Fibroblast of pulmonary artery (primary cell): ENCODE results near the gene CLIC4.

Source experiments
- DNase-seq: peaks from one replicate; pipeline ENCODE4 v3.0.0-alpha.2; 2010; ENCODE audit warnings: low read depth
- H3K4me3 ChIP-seq: replicated peaks from 2 replicates; pipeline ENCODE4 v1.5.1; 2011; ENCODE audit warnings: low read depth, mild to moderate bottlenecking, control low read depth, low read length, moderate library complexity
- TF ChIP-seq, protein P1 (sequence below): IDR thresholded peaks from 2 replicates; pipeline ENCODE4 v1.5.1; 2011; ENCODE audit warnings: mild to moderate bottlenecking, control low read depth, low read length, inconsistent platforms; ENCODE audit errors: missing control alignments

CLIC4 gene

DNA sequence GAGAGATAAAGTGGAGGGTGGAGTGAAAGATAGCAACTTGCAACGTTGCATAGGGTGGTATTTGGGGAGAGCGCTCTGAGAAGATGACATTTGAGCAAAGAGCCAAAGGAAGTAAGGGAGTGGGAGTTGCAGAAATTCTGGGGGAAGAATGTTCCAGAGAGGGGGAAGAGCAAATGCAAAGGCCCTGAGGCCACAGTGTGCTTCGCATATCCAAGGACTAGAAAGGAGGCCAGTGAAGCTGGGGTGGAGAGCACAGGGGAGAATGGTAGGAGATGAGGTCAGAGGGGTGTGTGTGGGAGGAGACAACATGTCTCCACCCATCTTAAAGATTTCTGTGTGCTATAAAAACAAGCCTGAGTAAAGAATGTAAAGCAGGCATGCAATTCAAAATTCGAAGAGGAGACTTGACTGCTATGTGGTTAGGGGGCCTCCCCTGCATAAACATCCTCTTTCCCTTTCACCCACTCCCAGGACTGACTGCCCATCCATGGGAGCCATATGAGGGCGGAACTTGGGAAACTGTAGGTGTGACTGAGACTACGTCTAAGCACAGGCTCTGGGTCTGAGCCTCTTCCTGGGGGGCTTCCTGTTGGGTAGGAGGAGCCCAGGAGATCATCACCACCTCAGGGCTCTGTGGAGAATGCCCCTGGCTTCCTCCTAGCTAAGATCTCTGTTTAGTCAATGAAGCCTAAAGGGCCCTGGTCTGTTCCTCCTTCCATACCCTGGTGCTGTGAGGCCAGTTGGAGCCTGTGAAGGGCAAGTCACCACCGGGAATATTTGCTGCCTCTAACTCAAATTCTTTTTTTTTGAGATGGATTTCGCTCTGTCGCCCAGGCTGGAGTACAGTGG, 2.9 kb upstream of the CLIC4 start:
- DNase-seq = peak; percentile 69
- TF ChIP-seq, protein P1, sequence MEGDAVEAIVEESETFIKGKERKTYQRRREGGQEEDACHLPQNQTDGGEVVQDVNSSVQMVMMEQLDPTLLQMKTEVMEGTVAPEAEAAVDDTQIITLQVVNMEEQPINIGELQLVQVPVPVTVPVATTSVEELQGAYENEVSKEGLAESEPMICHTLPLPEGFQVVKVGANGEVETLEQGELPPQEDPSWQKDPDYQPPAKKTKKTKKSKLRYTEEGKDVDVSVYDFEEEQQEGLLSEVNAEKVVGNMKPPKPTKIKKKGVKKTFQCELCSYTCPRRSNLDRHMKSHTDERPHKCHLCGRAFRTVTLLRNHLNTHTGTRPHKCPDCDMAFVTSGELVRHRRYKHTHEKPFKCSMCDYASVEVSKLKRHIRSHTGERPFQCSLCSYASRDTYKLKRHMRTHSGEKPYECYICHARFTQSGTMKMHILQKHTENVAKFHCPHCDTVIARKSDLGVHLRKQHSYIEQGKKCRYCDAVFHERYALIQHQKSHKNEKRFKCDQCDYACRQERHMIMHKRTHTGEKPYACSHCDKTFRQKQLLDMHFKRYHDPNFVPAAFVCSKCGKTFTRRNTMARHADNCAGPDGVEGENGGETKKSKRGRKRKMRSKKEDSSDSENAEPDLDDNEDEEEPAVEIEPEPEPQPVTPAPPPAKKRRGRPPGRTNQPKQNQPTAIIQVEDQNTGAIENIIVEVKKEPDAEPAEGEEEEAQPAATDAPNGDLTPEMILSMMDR = no peak

DNA sequence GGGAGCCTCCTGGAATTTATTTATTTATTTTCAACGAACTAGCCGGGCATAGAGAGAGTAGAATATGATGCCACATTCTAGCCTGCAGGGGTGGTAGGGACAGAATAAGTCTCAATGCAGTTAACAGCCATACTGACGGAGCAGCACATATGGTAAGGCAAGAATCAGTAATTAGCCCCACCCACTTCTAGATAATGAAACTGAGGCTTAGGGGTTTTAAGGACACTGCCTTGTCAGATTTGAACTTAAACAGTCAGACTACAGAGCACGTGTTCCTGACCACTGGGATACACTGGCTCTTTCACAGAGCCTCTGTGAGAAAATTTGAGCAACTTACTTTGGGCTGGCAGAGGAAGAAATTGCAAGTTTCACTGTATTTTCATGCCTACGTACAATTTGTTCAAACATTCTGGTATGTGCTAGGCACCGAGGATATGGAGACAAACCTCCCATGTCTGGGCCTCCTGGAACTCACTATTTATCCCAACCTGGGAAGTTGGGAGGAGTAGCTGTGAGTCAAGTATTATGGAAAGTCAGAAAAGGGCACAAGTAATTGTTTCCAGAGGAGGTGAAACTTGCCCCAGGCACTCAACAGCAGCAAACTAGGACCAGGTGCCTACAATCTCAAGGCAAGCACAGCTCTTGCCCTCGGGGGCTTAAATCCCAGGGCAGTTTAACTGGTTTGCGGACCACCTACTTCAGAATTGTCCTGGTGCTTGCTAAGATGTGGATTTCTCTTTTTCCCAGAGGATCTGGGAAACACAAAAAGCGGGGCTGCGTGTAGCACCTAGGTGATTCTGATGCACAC, 1.6 kb upstream of the CLIC4 start:
- H3K4me3 ChIP-seq = no peak overlapping the region
- peak; percentile 64 for DNase-seq
- TF ChIP-seq, protein P1 = no peak

More for the DNA sequence above, 2.9 kb upstream of the CLIC4 start:
- H3K4me3 ChIP-seq = no peak overlapping the region

DNA sequence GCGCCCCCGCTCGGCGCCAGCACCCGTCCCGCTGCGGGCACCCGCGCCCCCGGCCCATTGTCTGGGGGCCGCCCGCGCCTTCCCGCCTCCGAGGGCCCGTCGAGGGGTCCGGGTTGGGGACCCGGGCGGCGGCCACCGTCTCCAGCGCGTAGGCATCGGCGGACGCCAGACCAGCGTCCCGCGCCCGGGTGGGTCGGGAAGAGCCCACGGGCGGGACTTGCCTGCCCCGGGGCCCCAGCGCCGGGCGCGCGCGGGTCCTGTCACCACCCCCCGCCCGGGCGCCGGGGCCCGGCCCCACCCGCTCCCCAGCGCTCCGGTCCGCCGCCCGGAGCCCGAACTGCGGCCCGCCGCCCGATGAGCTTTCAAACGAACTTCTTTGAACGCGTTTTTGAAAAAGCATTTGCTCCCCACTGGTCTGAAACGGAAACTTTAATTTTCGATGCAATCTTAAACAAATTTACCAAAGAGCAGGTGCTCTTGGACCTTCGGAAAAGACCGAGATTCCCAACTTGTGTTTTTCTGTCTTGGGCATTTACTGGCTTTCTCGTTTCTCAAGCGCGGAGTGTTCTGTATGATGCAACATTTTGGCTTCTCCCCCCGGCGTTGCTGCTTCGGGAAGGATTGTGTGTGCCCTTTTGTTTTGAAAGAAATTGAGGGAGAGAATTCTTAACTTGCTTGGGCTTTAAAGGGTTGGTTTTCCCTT, 615 bp downstream of the CLIC4 start:
- TF ChIP-seq, protein P1 = no peak
- peak overlapping the region; percentile 69 for H3K4me3 ChIP-seq
- DNase-seq = peak; percentile 88

DNA sequence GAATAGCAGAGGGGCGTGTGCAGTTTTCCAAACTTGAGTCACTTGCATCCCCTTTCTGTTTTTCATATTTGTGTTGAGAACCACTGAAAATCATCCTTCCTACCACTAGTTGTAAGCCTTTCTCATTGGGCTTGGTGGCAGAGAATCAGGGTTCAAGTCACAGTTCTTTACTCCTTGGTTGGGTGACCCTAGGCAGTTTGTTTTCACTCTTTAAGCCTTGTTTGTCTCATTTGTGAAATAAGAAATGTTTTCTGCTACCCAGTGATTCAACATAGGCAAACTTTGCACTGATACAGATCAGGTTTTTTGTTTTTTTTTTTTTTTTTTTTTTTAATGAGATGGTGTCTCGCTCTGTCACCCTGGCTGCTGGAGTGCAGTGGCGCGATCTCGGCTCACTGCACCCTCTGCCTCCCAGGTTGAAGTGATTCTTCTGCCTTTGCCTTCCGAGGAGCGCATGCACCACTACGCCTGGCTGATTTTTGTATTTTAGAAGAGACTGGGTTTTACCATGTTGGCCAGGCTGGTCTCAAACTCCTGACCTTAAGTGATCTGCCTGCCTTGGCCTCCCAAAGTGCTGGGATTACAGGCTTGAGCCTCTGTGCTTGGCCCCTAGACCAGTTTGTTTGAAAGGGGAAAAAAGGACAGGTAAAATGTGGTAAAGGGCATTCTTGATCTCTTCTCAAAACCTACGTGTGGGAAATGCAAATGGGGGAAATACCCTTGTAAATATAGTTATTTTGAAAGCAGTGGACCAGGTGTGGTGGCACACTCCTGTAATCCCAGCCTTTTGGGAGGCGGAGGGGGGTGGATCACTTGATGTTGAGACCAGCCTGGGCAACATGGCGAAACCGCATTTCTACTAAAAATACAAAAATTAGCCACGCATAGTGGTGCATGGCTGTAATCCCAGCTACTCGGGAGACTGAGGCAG, 3.2 kb downstream of the CLIC4 start:
- TF ChIP-seq, protein P1 = no peak
- no peak for DNase-seq
- H3K4me3 ChIP-seq = peak overlapping the region; percentile 69

DNA sequence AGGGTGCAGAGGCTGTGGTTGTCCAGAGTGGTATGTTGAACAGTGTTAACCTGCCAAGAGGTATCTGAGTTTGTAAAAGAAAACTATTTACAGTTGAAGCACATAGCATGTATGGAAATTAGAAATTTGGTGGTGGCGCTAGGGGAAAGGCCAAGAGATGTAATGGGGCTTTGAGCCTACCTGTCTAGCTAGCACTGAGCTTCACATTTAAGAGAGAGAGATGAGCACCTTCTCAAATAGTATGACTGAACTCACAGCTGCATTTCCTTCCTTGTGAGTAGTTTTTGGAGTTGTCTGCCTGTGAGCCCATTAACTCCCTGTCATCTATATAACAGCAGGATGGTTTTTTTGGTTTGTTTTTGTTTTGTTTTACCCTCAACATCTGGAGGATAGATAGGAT, 4.0 kb downstream of the CLIC4 start:
- TF ChIP-seq, protein P1 = no peak
- peak overlapping the region; percentile 10 for H3K4me3 ChIP-seq
- no peak for DNase-seq

DNA sequence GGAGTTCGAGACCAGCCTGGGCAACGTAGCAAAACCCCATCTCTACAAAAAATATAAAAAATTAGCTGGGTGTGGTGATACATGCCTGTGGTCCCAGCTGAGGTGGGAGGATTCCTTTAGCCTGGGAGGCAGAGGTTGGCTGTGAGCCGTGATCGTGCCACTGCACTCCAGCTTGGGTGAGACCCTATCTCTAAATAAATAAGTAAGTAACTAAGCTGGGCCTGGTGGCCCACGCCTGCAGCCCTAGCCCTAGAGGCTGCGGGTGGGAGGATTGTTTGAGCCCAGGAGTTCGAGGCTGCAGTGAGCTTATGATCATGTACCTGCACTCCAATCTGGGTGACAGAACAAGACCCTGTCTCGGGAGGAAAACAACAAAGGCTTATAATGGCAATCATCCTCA, 4.6 kb downstream of the CLIC4 start:
- no peak for DNase-seq
- TF ChIP-seq, protein P1 = no peak
- no peak overlapping the region for H3K4me3 ChIP-seq
